Stimulated activated naive B cell treated with anti-CD40 and anti-IgM and Interleukin-4, amounts not matched to agents 10 μg/mL and 1 μg/mL and 100 μg/mL, for 72 hours (primary cell): ENCODE measurements around the gene CNNM2.
"Not testable (repeated sequence)": the region's sequence is repeated elsewhere in the genome, so short reads cannot be mapped to it uniquely, and the experiment has no call there.

Experiments
- ATAC-seq, 2 donors: fragments of 150-1000 bp; cut with Tn5 transposase; replicated peaks; 2 replicates each; pipeline ENCODE4 v1.10.0; 2021; ENCODE audit warnings: moderate library complexity in 1 of 2
- DNase-seq: peaks from one replicate; pipeline ENCODE4 v3.0.0; 2021
- H3K27ac Mint-ChIP-seq: one replicate; pipeline ENCODE4 v1.8.0; 2022; ENCODE audit warnings: mild to moderate bottlenecking, mixed read lengths
- H3K27me3 Mint-ChIP-seq, 2 donors: one replicate each; pipeline ENCODE4 v1.8.0; 2022; ENCODE audit warnings: mixed read lengths in 2 of 2
- H3K36me3 Mint-ChIP-seq, 2 donors: one replicate each; pipeline ENCODE4 v1.8.0; 2022; ENCODE audit warnings: mixed read lengths in 2 of 2, mild to moderate bottlenecking in 1 of 2
- H3K4me1 Mint-ChIP-seq, 2 donors: one replicate each; pipeline ENCODE4 v1.8.0; 2022; ENCODE audit warnings: mixed read lengths in 2 of 2, mild to moderate bottlenecking in 1 of 2
- H3K4me3 Mint-ChIP-seq, 2 donors: one replicate each; pipeline ENCODE4 v1.8.0; 2022; ENCODE audit warnings: mild to moderate bottlenecking in 2 of 2, mixed read lengths in 2 of 2, moderate library complexity in 1 of 2
- H3K9me3 Mint-ChIP-seq, 2 donors: one replicate each; pipeline ENCODE4 v1.8.0; 2022; ENCODE audit warnings: mixed read lengths in 2 of 2, mild to moderate bottlenecking in 1 of 2

Gene CNNM2

DNA sequence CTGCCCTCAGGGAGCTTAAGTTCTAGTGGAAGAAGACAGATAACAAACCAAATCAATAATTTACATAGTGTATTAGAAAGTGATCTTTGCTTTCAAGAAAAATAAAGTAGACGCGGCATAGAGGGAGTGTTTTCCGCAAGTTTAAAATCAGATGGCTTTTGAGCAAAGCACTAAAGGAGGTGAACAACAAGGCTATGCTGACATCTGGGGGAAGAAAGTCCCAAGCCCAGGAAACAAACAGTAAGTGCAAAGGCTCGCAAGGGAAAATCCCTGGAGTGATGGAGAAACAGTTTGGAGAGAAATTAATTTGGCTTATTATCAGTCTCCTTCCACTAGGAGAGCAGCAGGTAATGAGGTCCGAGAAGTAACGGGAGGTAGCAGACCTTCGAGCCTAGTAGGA lies 1.9 kb upstream of the CNNM2 start:
- Mint-ChIP-seq H3K36me3 (peaks cover 0 to 4% of the 10 kb centered on the region in 2 donors), H3K27me3 (peaks cover 10 to 36% of the 10 kb centered on the region in 2 donors), H3K4me1 (peaks cover 15 to 47% of the 10 kb centered on the region in 2 donors), H3K4me3 (peak overlapping the region; percentile 14 to 63), H3K27ac (peak overlapping the region; percentile 15), H3K9me3 (no peaks in the 10 kb centered on the region)
- ATAC-seq (no peak), DNase-seq (no peak)

DNA sequence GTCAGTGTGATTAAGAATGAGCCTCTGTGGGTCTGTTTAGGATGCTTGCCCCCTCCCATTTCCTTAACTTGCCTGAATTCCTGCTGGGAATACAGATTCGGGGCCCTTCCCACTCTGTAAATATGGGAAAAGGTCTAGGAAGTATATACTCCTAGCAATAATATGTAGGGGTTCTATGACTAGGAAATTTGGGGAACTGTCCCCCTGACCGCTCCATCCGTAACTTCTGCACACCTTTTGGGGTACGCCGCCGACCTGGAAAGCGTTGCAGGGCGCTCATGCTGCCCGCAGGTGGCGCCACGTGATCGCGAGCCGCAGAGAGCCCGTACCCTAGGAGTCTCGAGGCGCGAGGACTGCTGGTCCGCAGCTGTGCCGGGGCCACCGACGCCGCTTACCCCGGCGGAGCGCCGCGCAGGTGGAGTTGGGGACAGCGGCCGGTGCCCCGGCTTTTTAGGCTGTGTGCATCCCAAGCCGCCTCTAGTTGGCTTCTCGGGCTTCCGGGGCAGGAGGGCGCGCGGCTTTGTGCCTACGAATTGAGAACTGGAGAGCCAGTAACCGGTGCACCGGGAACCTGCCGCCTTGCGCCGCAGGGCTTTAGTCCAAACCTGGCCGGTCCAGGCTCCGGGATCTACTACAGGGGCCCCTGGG lies 656 bp upstream of the CNNM2 start:
- H3K4me3 Mint-ChIP-seq = peak overlapping the region; percentile 97 to 100
- H3K9me3 Mint-ChIP-seq = no peaks in the 10 kb centered on the region
- H3K36me3 Mint-ChIP-seq = peaks cover 3 to 5% of the 10 kb centered on the region in 2 donors
- H3K27ac Mint-ChIP-seq = peak overlapping the region; percentile 98
- peaks cover 18 to 57% of the 10 kb centered on the region in 2 donors for H3K4me1 Mint-ChIP-seq
- ATAC-seq = peak; percentile 64 to 65
- peaks cover 10 to 26% of the 10 kb centered on the region in 2 donors for H3K27me3 Mint-ChIP-seq
- peak; percentile 76 for DNase-seq

DNA sequence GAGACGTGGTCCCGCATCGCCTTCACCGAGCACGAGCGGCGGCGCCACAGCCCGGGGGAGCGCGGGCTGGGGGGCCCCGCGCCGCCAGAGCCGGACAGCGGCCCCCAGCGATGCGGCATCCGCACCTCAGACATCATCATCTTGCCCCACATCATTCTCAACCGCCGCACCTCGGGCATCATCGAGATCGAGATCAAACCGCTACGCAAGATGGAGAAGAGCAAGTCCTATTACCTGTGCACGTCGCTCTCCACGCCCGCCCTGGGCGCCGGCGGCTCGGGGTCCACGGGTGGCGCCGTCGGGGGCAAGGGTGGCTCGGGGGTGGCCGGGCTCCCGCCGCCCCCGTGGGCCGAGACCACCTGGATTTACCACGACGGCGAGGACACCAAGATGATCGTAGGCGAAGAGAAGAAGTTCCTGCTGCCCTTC lies 737 bp downstream of the CNNM2 start:
- Mint-ChIP-seq H3K27me3 (peaks cover 10 to 16% of the 10 kb centered on the region in 2 donors), H3K36me3 (peaks cover 4 to 7% of the 10 kb centered on the region in 2 donors), H3K9me3 (no peaks in the 10 kb centered on the region), H3K4me1 (peaks cover 25 to 70% of the 10 kb centered on the region in 2 donors), H3K27ac (peak overlapping the region; percentile 98), H3K4me3 (peak overlapping the region; percentile 97 to 100)
- peak; percentile 23 for DNase-seq
- peak in 1 of 2 donors; percentile 4 for ATAC-seq

DNA sequence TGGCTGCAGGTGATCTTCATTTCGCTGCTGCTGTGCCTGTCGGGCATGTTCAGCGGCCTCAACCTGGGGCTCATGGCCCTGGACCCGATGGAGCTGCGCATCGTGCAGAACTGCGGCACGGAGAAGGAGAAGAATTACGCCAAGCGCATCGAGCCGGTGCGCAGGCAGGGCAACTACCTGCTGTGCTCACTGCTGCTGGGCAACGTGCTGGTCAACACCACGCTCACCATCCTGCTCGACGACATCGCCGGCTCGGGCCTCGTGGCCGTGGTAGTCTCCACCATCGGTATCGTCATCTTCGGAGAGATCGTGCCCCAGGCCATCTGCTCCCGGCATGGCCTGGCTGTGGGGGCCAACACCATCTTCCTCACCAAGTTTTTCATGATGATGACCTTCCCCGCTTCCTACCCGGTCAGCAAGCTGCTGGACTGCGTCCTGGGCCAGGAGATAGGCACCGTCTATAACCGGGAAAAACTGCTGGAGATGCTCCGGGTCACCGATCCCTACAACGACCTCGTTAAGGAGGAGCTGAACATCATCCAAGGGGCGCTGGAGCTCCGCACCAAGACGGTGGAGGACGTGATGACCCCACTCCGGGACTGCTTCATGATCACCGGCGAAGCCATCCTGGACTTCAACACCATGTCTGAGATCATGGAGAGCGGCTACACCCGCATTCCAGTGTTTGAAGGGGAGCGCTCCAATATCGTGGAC lies 1.3 kb downstream of the CNNM2 start:
- H3K4me3 Mint-ChIP-seq = peak overlapping the region; percentile 97 to 100
- no peak for DNase-seq
- peaks cover 4 to 7% of the 10 kb centered on the region in 2 donors for H3K36me3 Mint-ChIP-seq
- H3K9me3 Mint-ChIP-seq = no peaks in the 10 kb centered on the region
- peak overlapping the region; percentile 51 for H3K27ac Mint-ChIP-seq
- ATAC-seq = no peak
- peaks cover 25 to 72% of the 10 kb centered on the region in 2 donors for H3K4me1 Mint-ChIP-seq
- H3K27me3 Mint-ChIP-seq = peaks cover 10 to 12% of the 10 kb centered on the region in 2 donors

DNA sequence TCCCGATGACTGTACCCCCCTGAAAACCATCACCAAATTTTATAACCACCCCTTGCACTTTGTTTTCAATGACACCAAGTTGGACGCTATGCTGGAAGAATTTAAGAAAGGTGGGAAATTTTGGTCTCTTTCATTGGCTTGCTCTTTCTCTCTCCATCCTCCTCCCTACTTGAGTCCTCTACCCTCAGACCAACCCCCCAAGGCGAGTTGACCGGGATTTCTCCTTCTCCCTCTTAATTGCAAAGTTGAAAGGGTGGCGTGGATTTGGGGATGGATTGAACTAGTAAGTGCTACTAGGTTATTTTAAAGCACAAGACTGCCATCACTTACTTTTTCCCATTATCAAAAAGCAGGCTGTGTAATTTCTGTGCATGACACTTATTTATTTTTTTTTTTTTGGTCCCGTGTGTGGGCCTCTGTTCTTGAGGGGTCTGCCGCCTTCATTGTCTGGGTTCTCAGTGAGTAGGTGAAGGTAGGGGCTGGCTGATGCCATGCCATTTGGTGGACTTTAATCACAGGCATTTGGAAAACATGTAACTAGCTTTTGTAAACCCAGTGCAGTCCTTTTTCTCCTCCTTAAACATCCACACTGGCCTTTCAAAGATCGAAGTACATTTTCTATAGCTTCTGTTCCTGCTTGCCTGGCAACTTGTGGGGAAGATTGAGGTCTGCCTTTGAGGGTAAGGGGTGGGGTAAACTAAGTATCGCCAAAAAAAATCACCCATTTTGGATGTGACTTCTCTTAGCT lies 2.1 kb downstream of the CNNM2 start:
- ATAC-seq (no peak), DNase-seq (no peak)
- peaks cover 25 to 72% of the 10 kb centered on the region in 2 donors for H3K4me1 Mint-ChIP-seq
- H3K36me3 Mint-ChIP-seq = peaks cover 4 to 7% of the 10 kb centered on the region in 2 donors
- H3K9me3 Mint-ChIP-seq = no peaks in the 10 kb centered on the region
- peaks cover 7 to 8% of the 10 kb centered on the region in 2 donors for H3K27me3 Mint-ChIP-seq
- no peak overlapping the region for H3K27ac Mint-ChIP-seq
- H3K4me3 Mint-ChIP-seq = peak overlapping the region; percentile 97 to 100

DNA sequence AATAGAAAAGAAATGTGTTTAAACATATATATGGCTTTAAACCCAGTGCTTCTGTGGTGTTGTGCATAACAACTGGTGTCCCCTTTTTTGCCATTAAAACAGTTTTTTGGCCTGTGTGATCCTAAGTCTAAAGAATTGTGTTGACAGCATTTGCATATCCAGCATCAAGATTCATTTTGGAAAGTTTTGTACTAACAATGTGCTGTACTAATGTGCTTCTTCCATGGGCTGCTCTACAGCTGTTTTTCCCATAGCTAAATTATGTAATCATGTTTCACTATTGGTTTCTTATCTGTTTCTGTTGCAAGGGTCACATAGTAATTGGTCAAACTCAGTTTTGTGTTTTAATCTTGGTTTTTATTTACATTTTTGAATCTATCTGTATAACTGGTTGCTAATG lies 5.5 kb downstream of the CNNM2 start:
- Mint-ChIP-seq H3K4me1 (peaks cover 27 to 59% of the 10 kb centered on the region in 2 donors), H3K4me3 (no peak overlapping the region), H3K36me3 (peaks cover 3 to 9% of the 10 kb centered on the region in 2 donors), H3K27ac (no peak overlapping the region), H3K9me3 (no peaks in the 10 kb centered on the region), H3K27me3 (no peaks in the 10 kb centered on the region)
- ATAC-seq (no peak), DNase-seq (no peak)

DNA sequence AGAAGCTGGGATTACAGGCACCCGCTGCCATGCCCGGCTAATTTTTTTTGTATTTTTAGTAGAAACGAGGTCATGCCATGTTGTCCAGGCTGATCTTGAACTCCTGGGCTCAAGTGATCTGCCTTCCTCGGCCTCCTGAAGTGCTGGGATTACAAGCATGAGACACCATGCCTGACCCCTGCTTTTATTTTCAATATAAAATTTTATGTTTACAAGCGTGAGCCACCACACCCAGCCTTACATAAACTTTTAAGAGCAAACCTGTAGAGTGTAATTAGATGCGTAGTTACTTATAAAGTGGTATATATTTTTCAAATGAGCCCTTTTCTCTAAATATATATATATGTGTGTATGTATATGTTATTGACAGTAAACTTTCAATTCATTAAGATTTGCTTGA lies 8.7 kb downstream of the CNNM2 start:
- no peak for ATAC-seq

DNA sequence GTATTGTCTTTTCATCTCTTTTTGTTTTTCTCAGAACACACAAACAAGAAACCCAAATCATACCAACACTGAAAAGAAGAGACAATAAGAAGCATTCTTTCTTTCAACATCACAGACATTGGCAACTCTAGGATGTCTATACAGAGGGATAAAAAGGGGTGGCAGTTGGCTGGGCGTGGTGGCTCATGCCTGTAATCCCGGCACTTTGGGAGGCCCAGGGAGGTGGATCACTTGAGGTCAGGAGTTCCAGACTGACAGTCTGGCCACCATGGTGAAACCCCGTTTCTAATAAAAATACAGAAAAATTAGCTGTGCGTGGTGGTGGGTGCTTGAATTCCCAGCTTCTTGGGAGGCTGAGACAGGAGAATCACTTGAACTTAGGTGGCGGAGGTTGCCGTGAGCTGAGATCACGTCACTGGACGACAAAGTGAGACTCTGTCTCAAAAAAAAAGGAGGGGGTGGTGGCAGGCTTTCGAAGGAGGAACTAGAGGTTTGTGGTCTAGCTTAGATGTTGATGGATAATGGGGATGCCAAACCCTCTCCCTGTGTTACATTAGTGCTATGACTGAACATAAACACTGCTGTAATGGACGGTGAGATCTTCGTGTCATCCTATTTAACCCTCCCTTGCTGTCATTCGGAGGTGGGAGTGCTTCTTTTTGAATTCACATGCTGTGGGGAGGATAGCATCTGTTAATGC lies 9.4 kb downstream of the CNNM2 start:
- Mint-ChIP-seq H3K27ac (peak overlapping the region; percentile 62), H3K36me3 (peaks cover 6 to 10% of the 10 kb centered on the region in 2 donors), H3K4me3 (peak overlapping the region; percentile 23 to 52), H3K27me3 (no peaks in the 10 kb centered on the region), H3K4me1 (peaks cover 15 to 29% of the 10 kb centered on the region in 2 donors), H3K9me3 (no peaks in the 10 kb centered on the region)
- peak; percentile 94 to 95 for ATAC-seq
- DNase-seq = peak; percentile 19

More for the DNA sequence above, 8.7 kb downstream of the CNNM2 start:
- H3K36me3 Mint-ChIP-seq = peaks cover 4 to 10% of the 10 kb centered on the region in 2 donors
- H3K4me3 Mint-ChIP-seq = no peak overlapping the region
- DNase-seq = no peak
- peaks cover 17 to 33% of the 10 kb centered on the region in 2 donors for H3K4me1 Mint-ChIP-seq
- H3K27me3 Mint-ChIP-seq = no peaks in the 10 kb centered on the region
- H3K9me3 Mint-ChIP-seq = no peaks in the 10 kb centered on the region
- H3K27ac Mint-ChIP-seq = no peak overlapping the region

DNA sequence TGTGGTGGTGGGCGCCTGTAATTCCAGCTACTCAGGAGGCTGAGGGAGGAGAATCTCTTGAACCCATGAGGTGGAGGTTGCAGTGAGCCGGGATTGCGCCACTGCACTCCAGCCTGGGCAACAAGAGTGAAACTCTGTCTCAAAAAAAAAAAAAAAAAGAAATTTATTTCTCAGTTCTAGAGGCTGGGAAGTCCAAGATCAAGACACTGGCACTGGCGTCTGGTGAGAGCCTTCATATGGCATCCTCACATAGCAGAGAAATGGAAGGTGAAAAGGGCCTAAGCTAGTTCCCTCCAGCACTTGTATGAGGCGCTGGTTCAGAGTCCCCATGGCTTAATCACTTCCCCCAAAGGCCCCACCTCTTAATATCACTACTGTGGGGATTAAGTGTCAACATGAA lies 10.3 kb downstream of the CNNM2 start:
- H3K9me3 Mint-ChIP-seq, H3K27ac Mint-ChIP-seq: not testable (repeated sequence)

DNA sequence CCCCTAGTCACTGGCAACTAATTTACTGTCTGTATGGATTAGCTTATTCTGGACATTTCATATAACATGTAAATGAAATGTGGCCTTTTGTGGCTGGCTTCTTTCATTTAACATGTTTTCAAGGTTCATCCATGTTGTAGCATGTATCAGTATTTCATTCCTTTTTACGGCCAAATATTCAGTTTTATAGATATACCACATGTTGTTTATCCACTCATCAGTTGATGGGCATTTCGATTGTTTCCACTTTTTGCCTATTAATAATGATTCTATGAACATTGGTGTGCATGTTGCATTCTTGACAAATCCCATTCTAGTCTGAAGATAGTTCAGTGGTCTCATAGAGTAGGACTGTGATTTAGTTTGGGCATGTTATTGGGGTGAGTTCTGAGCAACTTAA lies 12.6 kb downstream of the CNNM2 start:
- Mint-ChIP-seq H3K27me3 (no peaks in the 10 kb centered on the region), H3K36me3 (peaks cover 4 to 9% of the 10 kb centered on the region in 2 donors), H3K27ac (no peak overlapping the region), H3K9me3 (no peaks in the 10 kb centered on the region), H3K4me3 (no peak overlapping the region), H3K4me1 (peaks cover 8 to 15% of the 10 kb centered on the region in 2 donors)
- no peak for ATAC-seq
- DNase-seq = no peak

More for the DNA sequence above, 10.3 kb downstream of the CNNM2 start:
- not testable (repeated sequence) for DNase-seq, ATAC-seq, H3K36me3 Mint-ChIP-seq, H3K4me3 Mint-ChIP-seq, H3K27me3 Mint-ChIP-seq
- peaks cover 8 to 21% of the 10 kb centered on the region in 2 donors for H3K4me1 Mint-ChIP-seq

DNA sequence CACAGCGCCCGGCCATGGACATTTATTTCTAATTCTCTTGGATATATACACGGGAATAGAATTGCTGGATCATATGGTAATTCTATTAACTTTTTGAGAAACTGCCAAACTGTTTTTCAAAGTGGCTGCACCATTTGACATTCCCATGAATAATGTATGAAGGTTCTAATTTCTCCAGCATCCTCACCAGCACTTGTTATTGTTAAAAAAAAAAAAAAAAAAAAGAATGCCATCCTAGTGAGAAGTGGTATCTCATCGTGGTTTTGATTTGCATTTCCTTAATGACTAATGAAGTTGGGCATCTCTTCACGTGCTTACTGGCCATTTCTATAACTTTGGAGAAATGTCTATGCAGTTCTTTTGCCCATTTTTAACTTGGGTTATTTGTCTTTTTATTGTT lies 13.5 kb downstream of the CNNM2 start:
- H3K27ac Mint-ChIP-seq = no peak overlapping the region
- H3K9me3 Mint-ChIP-seq = no peaks in the 10 kb centered on the region
- ATAC-seq (no peak), DNase-seq (no peak)
- peaks cover 4 to 9% of the 10 kb centered on the region in 2 donors for H3K36me3 Mint-ChIP-seq
- peaks cover 8 to 21% of the 10 kb centered on the region in 2 donors for H3K4me1 Mint-ChIP-seq
- no peaks in the 10 kb centered on the region for H3K27me3 Mint-ChIP-seq
- H3K4me3 Mint-ChIP-seq = no peak overlapping the region

DNA sequence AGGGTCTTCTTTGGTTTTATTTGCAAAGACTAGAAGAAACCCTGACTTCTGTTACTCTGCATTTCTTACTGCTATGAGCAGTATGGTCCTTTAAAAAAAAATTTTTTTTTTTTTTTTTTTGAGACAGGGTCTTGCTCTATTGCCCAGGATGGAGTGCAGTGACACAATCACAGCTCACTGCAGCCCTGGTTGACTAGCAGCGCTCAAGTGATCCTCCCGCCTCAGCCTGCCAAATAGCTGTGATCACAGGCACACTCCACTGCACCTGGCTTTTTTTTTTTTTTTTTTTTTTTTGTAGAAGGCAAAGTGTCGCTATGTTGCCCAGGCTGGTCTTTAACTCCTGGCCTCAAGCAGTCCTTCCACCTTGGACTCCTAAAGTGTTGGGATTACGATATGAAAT lies 17.4 kb downstream of the CNNM2 start:
- no peaks in the 10 kb centered on the region for H3K27me3 Mint-ChIP-seq
- no peak overlapping the region for H3K27ac Mint-ChIP-seq
- DNase-seq = no peak
- H3K4me3 Mint-ChIP-seq = no peak overlapping the region
- no peaks in the 10 kb centered on the region for H3K9me3 Mint-ChIP-seq
- H3K36me3 Mint-ChIP-seq = peaks cover 4 to 8% of the 10 kb centered on the region in 2 donors
- no peak for ATAC-seq
- H3K4me1 Mint-ChIP-seq = peaks cover 4 to 10% of the 10 kb centered on the region in 2 donors

DNA sequence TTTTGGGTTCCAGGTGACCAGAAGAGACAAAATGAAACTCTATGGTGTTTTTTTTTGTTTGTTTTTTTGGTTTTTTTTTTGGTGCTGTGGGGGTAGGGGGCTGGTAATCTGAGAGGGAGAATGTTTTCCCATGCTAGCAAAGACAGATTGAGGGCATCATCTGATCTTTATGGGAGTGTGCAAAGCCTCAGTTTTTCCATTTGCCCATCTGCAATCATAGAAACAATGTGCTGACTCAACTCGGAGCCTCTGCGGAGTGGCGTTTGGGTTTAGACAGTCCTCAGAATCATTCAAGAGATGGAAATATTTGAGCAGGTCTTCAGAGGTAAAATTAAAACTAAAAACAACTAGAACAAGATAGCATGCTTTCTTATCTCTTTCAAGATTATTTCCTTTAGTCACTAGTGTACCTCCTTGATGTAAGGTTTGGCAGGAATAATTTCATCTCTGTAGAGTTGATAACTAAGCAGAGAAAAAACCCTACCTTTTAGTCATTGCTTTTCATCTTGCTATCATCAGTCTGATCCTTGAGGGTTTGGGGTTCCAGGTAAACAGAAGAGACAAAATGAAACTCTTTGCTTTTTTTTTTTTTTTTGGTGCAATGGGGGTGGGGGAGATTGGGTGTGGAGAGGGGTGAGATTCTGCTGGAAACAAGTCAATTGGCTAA lies 18.0 kb downstream of the CNNM2 start:
- ATAC-seq (no peak), DNase-seq (no peak)
- Mint-ChIP-seq H3K4me3 (no peak overlapping the region), H3K9me3 (no peaks in the 10 kb centered on the region), H3K27ac (no peak overlapping the region), H3K4me1 (peaks cover 0 to 7% of the 10 kb centered on the region in 2 donors), H3K36me3 (peaks cover 4 to 8% of the 10 kb centered on the region in 2 donors), H3K27me3 (no peaks in the 10 kb centered on the region)
